Chondrocyte (in vitro differentiated cells): ENCODE data around the gene DDX5. TPM values are rescaled to one million over a fixed set of nuclear protein-coding genes. Genes with fewer than 3 reads are reported as not detected.

Experiments
- DNase-seq: peaks from one replicate; pipeline ENCODE4 v3.0.0; 2021; ENCODE audit warnings: mixed read lengths, low spot score
- H3K27ac Mint-ChIP-seq: one replicate; pipeline ENCODE4 v1.8.0; 2021; ENCODE audit warnings: mild to moderate bottlenecking, moderate library complexity, mixed read lengths; ENCODE audit not compliant: unreplicated experiment
- H3K27me3 Mint-ChIP-seq: 2 replicates; pipeline ENCODE4 v1.8.0; 2021; ENCODE audit warnings: low read depth, mixed read lengths
- H3K36me3 Mint-ChIP-seq: 2 replicates; pipeline ENCODE4 v1.8.0; 2021; ENCODE audit warnings: low read depth, mixed read lengths
- H3K4me1 Mint-ChIP-seq: 2 replicates; pipeline ENCODE4 v1.8.0; 2021; ENCODE audit warnings: low read depth, mild to moderate bottlenecking, mixed read lengths
- H3K4me3 Mint-ChIP-seq: one replicate; pipeline ENCODE4 v1.8.0; 2021; ENCODE audit warnings: mild to moderate bottlenecking, moderate library complexity, mixed read lengths; ENCODE audit not compliant: unreplicated experiment
- H3K9me3 Mint-ChIP-seq: 2 replicates; pipeline ENCODE4 v1.8.0; 2021; ENCODE audit warnings: low read depth, mixed read lengths
- total RNA-seq: library from RNA; stranded (reverse); gene quantifications from 3 replicates; pipeline ENCODE4 v1.2.1, GENCODE V29; 2021
- TF ChIP-seq, protein P1 (sequence below): fragments of 200-600 bp; sonication (generic); IDR thresholded peaks from 2 replicates; pipeline ENCODE4 v1.5.0; 2021; ENCODE audit warnings: antibody characterized with exemption, mild to moderate bottlenecking, moderate library complexity

DDX5 gene
- total RNA-seq, 1 donor from 2014 or later: 611 TPM

- Mint-ChIP-seq H3K4me1 (peaks cover 22% of the 10 kb centered on the region), H3K27me3 (no peaks in the 10 kb centered on the region), H3K36me3 (peaks cover 12% of the 10 kb centered on the region), H3K9me3 (no peaks in the 10 kb centered on the region), H3K4me3 (no peak overlapping the region), H3K27ac (no peak overlapping the region)
- no peak for DNase-seq
- TF ChIP-seq, protein P1, sequence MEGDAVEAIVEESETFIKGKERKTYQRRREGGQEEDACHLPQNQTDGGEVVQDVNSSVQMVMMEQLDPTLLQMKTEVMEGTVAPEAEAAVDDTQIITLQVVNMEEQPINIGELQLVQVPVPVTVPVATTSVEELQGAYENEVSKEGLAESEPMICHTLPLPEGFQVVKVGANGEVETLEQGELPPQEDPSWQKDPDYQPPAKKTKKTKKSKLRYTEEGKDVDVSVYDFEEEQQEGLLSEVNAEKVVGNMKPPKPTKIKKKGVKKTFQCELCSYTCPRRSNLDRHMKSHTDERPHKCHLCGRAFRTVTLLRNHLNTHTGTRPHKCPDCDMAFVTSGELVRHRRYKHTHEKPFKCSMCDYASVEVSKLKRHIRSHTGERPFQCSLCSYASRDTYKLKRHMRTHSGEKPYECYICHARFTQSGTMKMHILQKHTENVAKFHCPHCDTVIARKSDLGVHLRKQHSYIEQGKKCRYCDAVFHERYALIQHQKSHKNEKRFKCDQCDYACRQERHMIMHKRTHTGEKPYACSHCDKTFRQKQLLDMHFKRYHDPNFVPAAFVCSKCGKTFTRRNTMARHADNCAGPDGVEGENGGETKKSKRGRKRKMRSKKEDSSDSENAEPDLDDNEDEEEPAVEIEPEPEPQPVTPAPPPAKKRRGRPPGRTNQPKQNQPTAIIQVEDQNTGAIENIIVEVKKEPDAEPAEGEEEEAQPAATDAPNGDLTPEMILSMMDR: peak; percentile 81
Observed at GRCh38 chr17:64491034-64491860, 14.8 kb downstream of the DDX5 start.

GRCh38 chr17:64488301-64488700 is 17.8 kb downstream of the DDX5 start:
- Mint-ChIP-seq H3K9me3 (no peaks in the 10 kb centered on the region), H3K36me3 (peaks cover 23% of the 10 kb centered on the region), H3K27ac (no peak overlapping the region), H3K4me3 (no peak overlapping the region), H3K27me3 (no peaks in the 10 kb centered on the region), H3K4me1 (no peaks in the 10 kb centered on the region)
- DNase-seq: no peak
- TF ChIP-seq, protein P1: no peak

- no peak overlapping the region for H3K4me3 Mint-ChIP-seq
- DNase-seq: no peak
- TF ChIP-seq, protein P1: no peak
- H3K36me3 Mint-ChIP-seq: peaks cover 17% of the 10 kb centered on the region
- no peak overlapping the region for H3K27ac Mint-ChIP-seq
- no peaks in the 10 kb centered on the region for H3K27me3 Mint-ChIP-seq
- H3K4me1 Mint-ChIP-seq: no peaks in the 10 kb centered on the region
- H3K9me3 Mint-ChIP-seq: no peaks in the 10 kb centered on the region
Observed at GRCh38 chr17:64484380-64484779, 21.7 kb downstream of the DDX5 start.

GRCh38 chr17:64480951-64481350 is 25.1 kb downstream of the DDX5 start:
- Mint-ChIP-seq H3K4me3 (no peak overlapping the region), H3K36me3 (peaks cover 16% of the 10 kb centered on the region), H3K4me1 (peaks cover 4% of the 10 kb centered on the region), H3K9me3 (no peaks in the 10 kb centered on the region), H3K27me3 (no peaks in the 10 kb centered on the region), H3K27ac (no peak overlapping the region)
- TF ChIP-seq, protein P1: no peak
- no peak for DNase-seq

- H3K4me3 Mint-ChIP-seq: no peak overlapping the region
- H3K27ac Mint-ChIP-seq: no peak overlapping the region
- peaks cover 4% of the 10 kb centered on the region for H3K4me1 Mint-ChIP-seq
- peaks cover 5% of the 10 kb centered on the region for H3K36me3 Mint-ChIP-seq
- H3K9me3 Mint-ChIP-seq: no peaks in the 10 kb centered on the region
- TF ChIP-seq, protein P1: no peak
- H3K27me3 Mint-ChIP-seq: no peaks in the 10 kb centered on the region
- DNase-seq: no peak
Observed at GRCh38 chr17:64477849-64478248, 28.2 kb downstream of the DDX5 start.
